ENCODE measurements around the gene SHISAL1.
"Not testable (repeated sequence)": the region's sequence is repeated elsewhere in the genome, so short reads cannot be mapped to it uniquely, and the experiment has no call there.

The SHISAL1 gene

GRCh38 chr22:44328326-44328725 lies 15.6 kb upstream of the SHISAL1 start:
- no peak for DNase-seq (ENCODE audit: low read depth)

DNA sequence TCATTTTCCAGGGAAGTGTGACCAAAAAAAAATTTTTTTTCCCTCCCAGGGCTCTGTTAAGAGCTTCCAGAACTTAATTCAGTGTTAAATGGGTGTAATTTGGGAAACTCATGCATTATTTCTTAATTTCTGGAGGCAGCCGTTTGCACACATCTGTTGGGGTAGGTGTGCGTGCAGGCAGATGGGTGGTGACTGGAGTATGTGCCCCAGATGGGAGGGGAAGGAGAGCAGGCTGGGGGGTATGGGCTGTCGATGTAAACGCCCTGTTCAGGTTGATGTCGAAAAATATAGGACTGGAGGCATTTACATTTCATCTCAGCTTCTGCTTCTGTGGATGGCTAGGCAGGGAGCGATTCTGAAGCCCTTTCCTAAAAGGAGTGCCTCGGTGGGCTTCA lies 13.7 kb upstream of the SHISAL1 start:
- no peak for DNase-seq (ENCODE audit: low read depth)

DNA sequence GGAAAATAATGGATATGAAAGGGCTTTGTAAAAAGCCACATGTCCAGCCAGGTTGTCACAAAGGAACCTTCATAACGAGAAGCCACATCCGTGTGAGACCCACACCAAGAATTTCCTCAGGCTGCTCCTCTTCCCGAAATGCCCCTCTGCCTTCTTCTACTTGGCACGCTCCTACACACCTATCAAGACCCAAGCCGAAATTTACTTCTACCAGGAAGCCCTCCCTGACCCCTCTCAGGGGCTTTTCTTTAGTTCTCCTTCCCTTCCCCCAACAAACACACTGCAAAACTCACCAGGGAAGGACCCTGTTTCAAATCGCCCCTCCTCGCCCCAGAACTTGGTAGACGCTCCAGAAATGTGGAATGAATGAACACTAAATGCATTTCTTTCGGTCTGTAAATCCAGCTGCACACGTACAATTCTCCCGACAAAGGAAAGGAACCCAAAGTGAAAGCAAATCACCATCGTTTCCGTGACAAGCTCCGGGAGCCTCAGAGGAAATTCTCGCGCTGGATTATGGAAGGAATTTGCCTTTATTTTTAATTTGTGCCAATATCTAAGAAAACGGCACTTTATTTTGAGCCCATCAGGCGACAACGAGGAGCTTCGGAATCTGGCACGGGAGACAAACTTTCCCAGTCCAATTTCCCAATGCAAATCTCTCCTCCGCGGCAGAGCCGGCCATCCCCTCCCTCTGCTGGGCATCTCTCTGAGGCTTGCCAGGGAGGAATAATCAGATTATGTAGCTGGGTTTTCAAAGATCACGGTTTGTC lies 13.2 kb upstream of the SHISAL1 start:
- DNase-seq (ENCODE audit: low read depth) = no peak

DNA sequence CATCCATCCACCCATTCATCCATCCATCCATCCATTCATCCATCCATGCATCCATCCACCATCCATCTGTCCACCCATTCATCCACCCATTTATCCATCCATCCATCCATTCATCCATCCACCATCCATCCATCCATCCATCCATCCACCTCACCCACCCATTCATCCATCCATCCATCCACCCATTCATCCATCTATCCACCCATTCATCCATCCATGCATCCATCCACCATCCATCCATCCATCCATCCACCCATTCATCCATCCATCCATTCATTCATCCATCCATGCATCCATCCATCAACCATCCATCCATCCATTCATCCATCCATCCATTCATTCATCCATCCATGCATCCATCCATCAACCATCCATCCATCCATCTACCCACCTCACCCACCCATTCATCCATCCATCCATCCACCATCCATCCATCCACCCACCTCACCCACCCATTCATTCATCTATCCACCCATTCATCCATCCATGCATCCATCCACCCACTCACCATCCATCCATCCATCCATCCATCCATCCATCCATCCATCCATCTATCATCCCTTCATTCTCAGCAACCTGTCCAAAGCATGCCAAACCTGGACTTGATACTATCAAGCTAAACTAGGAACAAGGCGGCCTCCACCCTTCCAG lies 10.5 kb upstream of the SHISAL1 start:
- DNase-seq (ENCODE audit: low read depth) = not testable (repeated sequence)

- DNase-seq (ENCODE audit: low read depth) = no peak
These were observed 6.9 kb upstream of the SHISAL1 start for GRCh38 chr22:44319685-44320084.

- DNase-seq (ENCODE audit: low read depth) = no peak
These were observed 6.0 kb upstream of the SHISAL1 start for GRCh38 chr22:44318751-44319150.

GRCh38 chr22:44317886-44318637 lies 5.3 kb upstream of the SHISAL1 start:
- DNase-seq (ENCODE audit: low read depth) = no peak

- DNase-seq (ENCODE audit: low read depth) = no peak
These were observed 4.3 kb upstream of the SHISAL1 start for GRCh38 chr22:44317123-44317444.

- no peak for DNase-seq (ENCODE audit: low read depth)
These were observed 3.8 kb upstream of the SHISAL1 start for GRCh38 chr22:44316393-44317122.

DNA sequence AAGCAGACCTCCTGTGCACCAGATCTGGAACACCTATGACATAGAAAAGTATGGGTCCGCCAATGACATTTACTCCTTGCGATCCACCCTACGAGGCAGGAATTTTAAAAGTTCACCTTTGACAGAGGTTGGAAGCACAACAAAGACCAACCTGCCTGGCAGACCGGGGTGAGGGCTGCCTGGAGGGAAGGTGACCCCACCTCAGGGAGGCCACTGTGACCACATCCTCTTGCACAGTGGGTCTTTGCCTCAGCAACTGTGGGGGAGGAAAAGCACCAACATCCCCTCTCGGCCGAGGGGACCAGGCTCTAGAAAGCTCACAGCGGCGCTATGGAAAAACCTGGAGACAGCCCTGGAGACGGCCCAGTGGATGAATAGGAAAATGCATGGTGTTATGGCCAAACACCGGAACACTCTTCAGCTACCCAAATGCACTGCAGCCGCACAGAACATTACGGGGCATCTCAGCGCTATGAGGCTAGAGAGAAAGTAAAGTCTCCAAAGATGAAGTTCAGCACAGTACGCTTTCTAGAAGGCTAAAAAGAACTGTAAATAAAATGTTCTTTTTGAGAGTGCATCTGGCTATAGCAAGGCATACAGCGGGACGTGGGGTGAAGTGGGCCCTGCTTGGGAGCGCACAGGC lies 1.8 kb upstream of the SHISAL1 start:
- no peak for DNase-seq (ENCODE audit: low read depth)

DNA sequence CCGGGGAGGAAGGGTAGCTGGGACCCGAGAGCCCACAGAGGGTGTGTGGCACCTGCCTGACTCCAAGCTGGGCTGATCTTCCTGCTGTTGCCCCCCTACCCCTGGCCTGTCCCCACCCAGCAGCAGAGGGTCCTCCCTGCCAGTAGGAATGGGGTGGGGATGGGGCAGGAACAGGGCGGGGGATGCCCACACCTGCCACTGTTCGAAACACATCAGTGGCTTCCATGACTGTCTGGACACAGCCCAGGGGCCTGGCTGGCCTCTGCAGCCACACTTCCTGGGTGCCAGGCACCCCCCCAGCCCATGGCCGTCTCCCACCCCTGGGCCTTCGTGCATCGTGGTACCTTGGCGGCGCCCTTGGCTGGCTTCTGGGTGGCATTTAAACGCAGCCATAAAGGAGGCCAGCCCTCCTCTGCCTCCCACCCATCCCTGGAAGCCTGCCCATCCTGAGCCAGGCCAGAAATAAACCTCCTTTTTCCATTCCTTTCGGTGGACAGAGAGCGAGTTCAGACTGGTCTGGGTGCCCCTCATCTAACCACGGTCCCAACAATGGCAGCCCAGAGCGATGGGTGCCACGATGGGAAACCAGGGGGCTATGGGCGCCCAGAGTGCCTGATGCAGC lies 745 bp upstream of the SHISAL1 start:
- DNase-seq (ENCODE audit: low read depth) = no peak

GRCh38 chr22:44311855-44312170 lies 938 bp downstream of the SHISAL1 start:
- DNase-seq (ENCODE audit: low read depth) = no peak

- no peak for DNase-seq (ENCODE audit: low read depth)
These were observed 1.5 kb downstream of the SHISAL1 start for GRCh38 chr22:44311104-44311854.

DNA sequence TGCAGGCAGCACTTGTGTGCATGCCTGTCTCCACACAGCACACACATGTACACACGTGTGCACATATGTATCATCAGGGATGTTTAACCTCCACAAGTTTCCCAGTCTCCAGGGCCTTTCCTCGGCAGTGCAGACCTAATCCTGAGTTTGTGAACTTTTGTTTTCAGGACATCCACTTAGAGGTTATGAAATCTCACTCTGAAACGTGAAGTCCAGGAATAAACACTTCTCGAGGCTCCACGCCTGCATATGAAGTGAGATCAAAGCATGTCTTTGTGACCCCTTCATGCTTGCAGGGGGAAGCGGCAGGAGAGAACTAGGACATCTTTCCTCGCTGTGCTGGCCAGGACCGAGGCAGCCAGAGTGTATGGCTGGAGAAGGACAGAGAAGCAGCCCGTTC lies 3.1 kb downstream of the SHISAL1 start:
- no peak for DNase-seq (ENCODE audit: low read depth)

DNA sequence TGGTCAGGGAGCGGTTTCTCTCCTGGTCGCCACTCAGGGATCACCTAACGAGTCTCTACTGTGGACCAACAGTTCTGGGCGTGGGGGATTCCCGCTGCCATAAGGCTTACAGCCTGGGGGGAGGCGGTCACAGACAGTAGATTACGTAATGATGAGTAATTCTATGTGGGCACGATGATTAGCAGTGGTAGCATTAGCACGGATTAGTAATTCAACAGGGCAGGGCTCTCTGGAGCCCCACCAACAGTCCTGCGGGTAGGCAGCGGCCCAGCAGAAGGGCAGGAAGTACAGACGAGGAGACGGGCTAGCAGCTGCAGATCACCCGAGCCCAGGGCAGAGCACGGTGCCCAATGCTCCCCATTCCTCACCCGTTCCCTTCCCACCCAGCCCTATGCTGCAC lies 3.6 kb downstream of the SHISAL1 start:
- no peak for DNase-seq (ENCODE audit: low read depth)

DNA sequence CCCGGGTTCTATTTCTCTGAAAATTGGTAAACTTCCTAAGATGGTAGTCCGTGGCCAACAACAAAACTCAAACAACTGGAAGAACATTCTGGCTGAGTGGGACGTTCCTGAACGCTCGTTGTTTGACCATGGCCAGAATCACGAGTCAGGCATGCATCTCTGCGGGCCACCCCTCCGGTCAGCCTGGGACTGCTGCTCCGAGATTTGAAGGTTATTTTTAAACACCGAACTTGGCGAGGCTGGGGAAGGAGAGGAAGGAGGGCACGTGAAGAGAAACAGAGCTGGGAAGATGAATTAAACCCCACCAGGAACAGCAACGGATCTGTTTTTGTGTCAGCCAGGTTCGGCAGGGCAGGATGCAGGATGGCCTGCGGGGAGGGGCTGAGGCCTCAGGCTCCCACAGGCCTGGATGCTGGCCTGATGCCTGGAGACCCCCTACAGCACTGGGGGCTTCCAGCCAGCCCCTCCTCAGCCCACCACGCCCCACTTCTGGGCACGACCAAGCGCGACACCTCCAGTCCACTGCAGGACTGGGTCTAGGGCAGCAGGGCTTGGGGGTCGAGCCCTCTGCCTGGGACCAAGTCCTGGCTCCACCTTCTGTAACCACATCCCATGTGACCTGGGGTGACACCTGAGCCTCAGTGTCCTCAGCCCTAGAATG lies 5.1 kb downstream of the SHISAL1 start:
- DNase-seq (ENCODE audit: low read depth) = no peak

DNA sequence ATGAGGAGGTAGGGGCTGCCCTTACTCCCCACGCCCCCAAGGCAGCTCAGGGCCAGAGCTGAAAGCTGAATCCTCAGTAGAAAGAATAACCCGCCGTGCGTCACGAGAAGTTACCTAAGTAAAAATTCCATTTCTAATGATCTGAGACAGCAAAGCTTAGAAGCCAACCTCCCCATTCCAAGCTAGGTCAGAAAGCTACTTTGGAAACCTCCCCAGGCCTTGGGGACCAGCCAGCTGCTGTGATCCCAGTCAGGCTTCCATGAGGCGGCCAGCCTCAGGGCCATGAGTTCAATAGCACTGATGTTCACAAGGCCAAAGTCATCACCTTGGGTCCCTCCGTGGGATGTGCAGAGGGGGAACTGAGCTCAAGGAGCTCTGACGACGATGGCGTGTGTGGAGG lies 6.9 kb downstream of the SHISAL1 start:
- DNase-seq (ENCODE audit: low read depth) = no peak

- DNase-seq (ENCODE audit: low read depth) = no peak
These were observed 7.3 kb downstream of the SHISAL1 start for GRCh38 chr22:44305455-44305854.

GRCh38 chr22:44304911-44305310 lies 7.8 kb downstream of the SHISAL1 start:
- DNase-seq (ENCODE audit: low read depth) = no peak

DNA sequence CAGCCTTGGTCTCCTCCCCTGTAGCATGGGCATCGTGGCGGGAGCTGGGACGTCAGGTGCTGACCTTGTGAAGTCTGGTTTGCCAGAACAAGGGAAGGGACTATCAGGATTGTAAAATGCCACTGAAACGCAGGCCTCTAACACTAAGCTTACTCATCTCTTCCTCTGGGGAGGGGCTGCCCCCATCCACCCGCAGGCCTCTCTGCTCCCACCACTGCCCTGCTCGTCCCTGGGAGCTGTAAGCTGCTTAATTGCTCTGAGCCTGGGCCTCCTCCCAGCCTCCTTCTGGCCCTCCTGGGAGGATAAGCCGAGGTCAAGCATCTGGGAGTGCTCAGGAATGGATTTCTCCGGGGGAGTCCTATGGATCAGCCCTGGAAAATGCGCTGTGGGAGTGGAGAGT lies 8.4 kb downstream of the SHISAL1 start:
- no peak for DNase-seq (ENCODE audit: low read depth)
